ENCODE data around the gene VIM. TPM values are rescaled to one million over a fixed set of nuclear protein-coding genes. Genes with fewer than 3 reads are reported as not detected.

Gene VIM
- total and polyA plus RNA-seq, 10 of the 15 experiments (the other 5 are each of a cell fraction or from before 2014, with no cell fraction given) = 44.2 to 287 (median 188) TPM

DNA sequence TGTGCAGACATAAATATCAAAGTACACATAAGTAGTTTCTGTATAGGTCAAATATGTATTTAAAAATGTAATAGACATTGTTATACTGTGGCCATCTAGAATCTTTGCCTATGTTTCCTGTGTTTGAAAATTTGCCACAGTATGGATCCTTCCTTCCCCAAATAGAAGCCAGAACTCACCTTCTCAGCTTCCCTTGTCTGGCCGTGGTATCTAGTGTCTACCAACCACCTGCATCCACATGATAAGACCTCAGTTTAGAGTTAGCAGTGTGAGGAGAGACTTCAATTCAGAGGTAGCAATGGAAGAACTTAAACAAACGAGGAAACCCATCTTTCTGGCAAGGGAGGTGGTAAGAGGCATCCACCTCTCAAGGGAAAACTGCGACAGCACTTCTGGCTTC is 31.5 kb upstream of the VIM start:
- Histone ChIP-seq H2AFZ (ENCODE audit: control insufficient read depth, low read depth, low read length) (no peak overlapping the region), H4K20me1 (ENCODE audit: control insufficient read depth, insufficient read depth) (no peaks in the 10 kb centered on the region), H3K27me3 (replicated peaks in 1 of 2; ENCODE audit: control insufficient read depth in 2 of 2, insufficient read depth in 2 of 2, low read length in 1 of 2) (no peaks in the 10 kb centered on the region), H3K36me3 (ENCODE audit: control insufficient read depth in 2 of 2, insufficient read depth in 2 of 2, low read length in 1 of 2) (no peaks in the 10 kb centered on the region), H3K9ac (ENCODE audit: control insufficient read depth, insufficient read depth, low read length) (no peak overlapping the region), H3K4me2 (ENCODE audit: control insufficient read depth, insufficient read depth) (no peak overlapping the region), H3K9me3 (replicated peaks; ENCODE audit: control insufficient read depth, insufficient read depth, low read length) (no peaks in the 10 kb centered on the region), H3K79me2 (ENCODE audit: control insufficient read depth, insufficient read depth, low read length) (no peaks in the 10 kb centered on the region), H3K27ac (ENCODE audit: control insufficient read depth, insufficient read depth) (no peak overlapping the region), H3K4me1 (ENCODE audit: control insufficient read depth, insufficient read depth, low read length) (no peaks in the 10 kb centered on the region), H3K4me3 (no peak overlapping the region)
- BruUV-seq (replicated peaks) = no TSS peak
- no peak for TF ChIP-seq STAT3 (IDR thresholded peaks at IDR 0.05; ENCODE audit: low read depth, low read length)
- TF ChIP-seq RAD21 (IDR thresholded peaks at IDR 0.05; ENCODE audit: insufficient read depth, low read depth, low read length) = no peak
- no peak for TF ChIP-seq CBX5 (IDR thresholded peaks at IDR 0.05; ENCODE audit: low read depth)
- TF ChIP-seq RBBP5 (conservative IDR thresholded peaks at IDR 0.05) = no peak
- TF ChIP-seq BACH1 (IDR thresholded peaks at IDR 0.05; ENCODE audit: borderline replicate concordance) = no peak
- DNase-seq (ENCODE audit: low read depth, low spot score) = no peak
- ATAC-seq = no peak
- ChIA-PET RAD21 (ENCODE audit: unreplicated experiment) (interaction anchor here (1.0 kb wide), 1 partner anchor 32 kb away, joined by 3 read pairs; no protein-coding TSS in a partner anchor), SMC1A (ENCODE audit: uncharacterized antibody, unreplicated experiment) (interaction anchor here (1.3 to 2.0 kb wide), 2 partner anchors 9 to 34 kb away, joined by 3 to 5 read pairs; no protein-coding TSS in a partner anchor), POLR2A (interaction anchor here (0.7 kb wide), 1 partner anchor 33 kb away, joined by 3 read pairs; no protein-coding TSS in a partner anchor), CTCF (no interaction called here)
- FAIRE-seq = no peak
- 47% methylated on average over 3 of the region's 3 CpGs for WGBS (ENCODE audit: insufficient coverage, insufficient replicate concordance, low lambda C conversion rate, missing lambda C conversion rate)
- intact Hi-C loops (cut with micrococcal nuclease; ENCODE audit: unreplicated experiment) (no loop called here), in situ Hi-C loops (cut with MboI) (no loop called here)

GRCh38 chr10:17199351-17199804 is 28.7 kb upstream of the VIM start:
- DNase-seq (ENCODE audit: low read depth, low spot score) (no peak), ATAC-seq (no peak), FAIRE-seq (no peak)
- H3K79me2 ChIP-seq (ENCODE audit: control insufficient read depth, insufficient read depth, low read length) = no peaks in the 10 kb centered on the region
- no peak overlapping the region for H2AFZ ChIP-seq (ENCODE audit: control insufficient read depth, low read depth, low read length)
- no peaks in the 10 kb centered on the region for H3K36me3 ChIP-seq (ENCODE audit: control insufficient read depth in 2 of 2, insufficient read depth in 2 of 2, low read length in 1 of 2)
- SMC1A ChIA-PET (ENCODE audit: uncharacterized antibody, unreplicated experiment) = interaction anchor here (0.8 to 2.8 kb wide), 4 partner anchors 13 to 33 kb away, joined by 3 to 8 read pairs (median 3); no protein-coding TSS in a partner anchor
- H3K9me3 ChIP-seq (replicated peaks; ENCODE audit: control insufficient read depth, insufficient read depth, low read length) = no peaks in the 10 kb centered on the region
- H3K27me3 ChIP-seq (replicated peaks in 1 of 2; ENCODE audit: control insufficient read depth in 2 of 2, insufficient read depth in 2 of 2, low read length in 1 of 2) = no peaks in the 10 kb centered on the region
- intact Hi-C loops (cut with micrococcal nuclease; ENCODE audit: unreplicated experiment) = no loop called here
- H3K4me3 ChIP-seq = no peak overlapping the region
- POLR2A ChIA-PET = interaction anchor here (3.7 kb wide), 1 partner anchor 30 kb away, joined by 23 read pairs; the partner anchor contains the start of gene VIM
- no peak overlapping the region for H3K27ac ChIP-seq (ENCODE audit: control insufficient read depth, insufficient read depth)
- CTCF ChIA-PET = interaction anchor here (3.1 kb wide), 1 partner anchor 32 kb away, joined by 16 read pairs; no protein-coding TSS in a partner anchor
- H3K4me1 ChIP-seq (ENCODE audit: control insufficient read depth, insufficient read depth, low read length) = no peaks in the 10 kb centered on the region
- H3K4me2 ChIP-seq (ENCODE audit: control insufficient read depth, insufficient read depth) = no peak overlapping the region
- H3K9ac ChIP-seq (ENCODE audit: control insufficient read depth, insufficient read depth, low read length) = no peak overlapping the region
- in situ Hi-C loops (cut with MboI) = no loop called here
- BruUV-seq (replicated peaks) = no TSS peak
- no peaks in the 10 kb centered on the region for H4K20me1 ChIP-seq (ENCODE audit: control insufficient read depth, insufficient read depth)
- RAD21 ChIA-PET (ENCODE audit: unreplicated experiment) = interaction anchor here (0.6 to 2.9 kb wide), 2 partner anchors 24 to 31 kb away, joined by 3 to 14 read pairs; no protein-coding TSS in a partner anchor
- no peak for TF ChIP-seq NBN (IDR thresholded peaks at IDR 0.05)
- TF ChIP-seq SIX5 (IDR thresholded peaks at IDR 0.05; ENCODE audit: low read depth, low read length, severe bottlenecking) = no peak
- TF ChIP-seq ATF7 (IDR thresholded peaks at IDR 0.05; ENCODE audit: low read depth) = no peak
- TF ChIP-seq HDAC2 (IDR thresholded peaks at IDR 0.05) = no peak
- TF ChIP-seq CBX5 (IDR thresholded peaks at IDR 0.05; ENCODE audit: low read depth) = no peak
- TF ChIP-seq STAT3 (IDR thresholded peaks at IDR 0.05; ENCODE audit: low read depth, low read length) = no peak
- no peak for TF ChIP-seq YY1 (IDR thresholded peaks at IDR 0.05; ENCODE audit: low read depth, low read length)
- no peak for TF ChIP-seq MAX (IDR thresholded peaks at IDR 0.05; ENCODE audit: low read depth, low read length)
- no peak for TF ChIP-seq SUPT20H (IDR thresholded peaks at IDR 0.05; ENCODE audit: borderline replicate concordance, control insufficient read depth, low read depth, low read length)
- no peak for TF ChIP-seq NR2C2 (IDR thresholded peaks at IDR 0.05; ENCODE audit: borderline replicate concordance, control insufficient read depth, insufficient read length, low read depth)
- TF ChIP-seq GABPA (IDR thresholded peaks at IDR 0.05; ENCODE audit: low read depth) = no peak
- no peak for TF ChIP-seq JUND (IDR thresholded peaks at IDR 0.05; ENCODE audit: low read depth, low read length)
- TF ChIP-seq, protein P1, sequence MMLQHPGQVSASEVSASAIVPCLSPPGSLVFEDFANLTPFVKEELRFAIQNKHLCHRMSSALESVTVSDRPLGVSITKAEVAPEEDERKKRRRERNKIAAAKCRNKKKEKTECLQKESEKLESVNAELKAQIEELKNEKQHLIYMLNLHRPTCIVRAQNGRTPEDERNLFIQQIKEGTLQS (IDR thresholded peaks at IDR 0.05; ENCODE audit: borderline replicate concordance, extremely low read depth, low read depth, low read length) = no peak
- no peak for TF ChIP-seq ZBED1 (IDR thresholded peaks at IDR 0.05; ENCODE audit: borderline replicate concordance)
- TF ChIP-seq JUNB (IDR thresholded peaks at IDR 0.05) = no peak
- 59% methylated on average over 9 of the region's 9 CpGs for WGBS (ENCODE audit: insufficient coverage, insufficient replicate concordance, low lambda C conversion rate, missing lambda C conversion rate)
